Bronchial epithelial cell (primary cell): ENCODE measurements around the gene NKX1-1. TPM values are rescaled to one million over a fixed set of nuclear protein-coding genes. Genes with fewer than 3 reads are reported as not detected.

Source experiments
- DNase-seq: peaks from one replicate; pipeline ENCODE4 v3.0.0-alpha.2; 2010; ENCODE audit warnings: low read depth
- FAIRE-seq: peaks from 2 replicates; lab custom pipeline; 2011; peaks lifted over from hg19 to GRCh38; lab: Jason Lieb, UNC
- H3K27me3 ChIP-seq: 2 replicates; pipeline ENCODE4 v1.5.1; 2011; ENCODE audit warnings: low read length; ENCODE audit not compliant: control insufficient read depth, insufficient read depth
- H3K36me3 ChIP-seq: 2 replicates; pipeline ENCODE4 v1.5.1; 2011; ENCODE audit warnings: low read length; ENCODE audit not compliant: control insufficient read depth, insufficient read depth
- H3K4me3 ChIP-seq: 2 replicates; pipeline ENCODE4 v1.5.1; 2011; ENCODE audit warnings: mild to moderate bottlenecking, low read depth, low read length, control low read depth
- CTCF ChIP-seq: IDR thresholded peaks from 2 replicates; pipeline ENCODE4 v1.5.1; 2011; ENCODE audit warnings: mild to moderate bottlenecking, moderate library complexity, low read length, control low read depth, inconsistent platforms; ENCODE audit not compliant: insufficient read depth, severe bottlenecking
- total RNA-seq: library from RNA; depleted of rRNA; stranded (reverse); fragments of >200 nt; gene quantifications from 2 replicates; pipeline ENCODE4 v1.2.1, GENCODE V29; 2014

The NKX1-1 gene
- total RNA-seq, 1 donor from 2014 or later: not detected

DNA sequence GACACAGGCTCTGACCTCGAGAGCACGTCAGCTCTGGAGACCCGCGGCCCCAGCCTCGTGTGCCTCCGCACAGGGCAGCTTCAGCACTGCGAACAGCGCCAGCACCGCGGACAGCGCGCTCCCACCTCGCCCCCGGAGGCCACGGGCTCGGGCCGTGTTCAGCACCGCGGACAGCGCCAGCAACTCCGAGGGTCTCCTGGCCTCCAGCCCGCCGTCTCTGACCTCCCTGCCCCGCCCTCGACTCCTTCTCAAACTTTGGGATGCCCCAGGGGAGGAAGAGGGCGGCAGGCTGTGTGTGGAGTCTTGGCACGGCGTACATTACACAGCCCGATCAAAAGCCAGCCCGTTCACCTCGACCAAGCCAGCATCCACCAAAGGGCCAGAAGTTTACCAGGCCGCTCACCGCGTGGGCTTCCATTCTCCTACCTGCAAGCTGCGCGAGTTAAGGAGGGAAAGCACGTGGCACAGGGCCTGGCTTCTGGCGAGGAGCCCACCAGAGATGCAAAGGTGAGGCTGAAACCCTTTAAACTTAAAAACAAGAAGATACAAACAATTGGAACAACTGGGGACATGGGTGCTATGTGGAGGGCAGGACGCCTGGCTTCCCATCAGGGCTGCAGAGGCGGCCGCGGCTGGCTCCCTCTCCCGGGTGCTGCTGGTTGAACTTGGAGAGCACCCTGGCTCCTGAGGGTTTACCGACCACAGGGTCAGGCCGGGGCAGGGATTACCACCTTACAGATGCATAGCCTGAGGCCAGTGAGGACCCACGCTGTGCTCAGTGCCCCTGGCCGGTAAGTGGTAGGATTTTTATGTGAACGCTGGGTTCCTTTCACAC is 4.5 kb upstream of the NKX1-1 start:
- Histone ChIP-seq H3K4me3 (no peak overlapping the region), H3K27me3 (peaks cover 18% of the 10 kb centered on the region), H3K36me3 (no peaks in the 10 kb centered on the region)
- no peak for FAIRE-seq
- DNase-seq: no peak
- TF ChIP-seq CTCF: no peak

DNA sequence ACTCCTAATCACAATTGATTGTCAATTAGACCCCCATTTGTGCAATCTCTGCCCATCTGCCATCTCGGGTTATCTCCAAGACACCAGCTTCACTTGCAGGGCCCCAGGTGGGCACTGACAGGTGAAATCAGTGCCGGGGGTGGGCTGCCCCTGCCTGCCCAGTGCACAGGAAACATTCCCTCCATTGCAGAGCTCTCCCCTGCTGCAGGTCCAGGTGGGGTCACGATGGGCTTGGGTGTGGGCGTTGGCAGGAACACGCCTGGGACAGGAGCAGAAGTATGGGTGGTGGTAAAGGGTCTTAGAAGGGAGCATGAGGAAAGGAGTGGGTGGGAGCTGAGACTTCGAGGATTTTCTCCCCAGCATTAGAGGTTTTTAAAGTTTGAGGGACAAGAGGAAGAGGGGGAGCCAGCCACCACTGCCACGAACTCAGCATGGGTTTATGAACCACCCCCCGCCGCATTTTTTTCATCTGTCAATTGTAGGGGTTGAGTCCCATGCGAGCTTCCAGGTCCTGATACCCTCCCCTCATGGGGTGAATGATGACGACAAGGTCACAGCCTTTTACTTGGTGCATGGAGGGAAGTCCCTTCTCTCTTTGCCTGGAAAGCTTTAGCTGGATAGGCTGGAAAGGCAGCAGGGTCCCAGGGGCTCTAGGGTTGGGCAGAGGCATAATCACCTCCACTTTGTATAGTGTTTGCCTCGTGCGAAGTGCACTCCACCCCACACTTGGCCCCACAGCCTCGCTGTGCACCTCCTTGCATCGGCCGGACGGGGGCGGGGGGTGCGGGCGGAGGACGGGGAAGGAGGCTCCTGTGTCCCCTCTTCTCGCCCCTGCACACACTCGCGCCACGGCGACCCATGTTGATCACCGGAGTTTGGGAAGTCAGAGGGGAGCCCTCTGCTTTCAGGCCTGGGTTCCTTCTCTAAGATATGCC is 3.5 kb upstream of the NKX1-1 start:
- peaks cover 24% of the 10 kb centered on the region for H3K27me3 ChIP-seq
- no peak for FAIRE-seq
- no peak overlapping the region for H3K4me3 ChIP-seq
- no peak for TF ChIP-seq CTCF
- no peak for DNase-seq
- H3K36me3 ChIP-seq: no peaks in the 10 kb centered on the region

DNA sequence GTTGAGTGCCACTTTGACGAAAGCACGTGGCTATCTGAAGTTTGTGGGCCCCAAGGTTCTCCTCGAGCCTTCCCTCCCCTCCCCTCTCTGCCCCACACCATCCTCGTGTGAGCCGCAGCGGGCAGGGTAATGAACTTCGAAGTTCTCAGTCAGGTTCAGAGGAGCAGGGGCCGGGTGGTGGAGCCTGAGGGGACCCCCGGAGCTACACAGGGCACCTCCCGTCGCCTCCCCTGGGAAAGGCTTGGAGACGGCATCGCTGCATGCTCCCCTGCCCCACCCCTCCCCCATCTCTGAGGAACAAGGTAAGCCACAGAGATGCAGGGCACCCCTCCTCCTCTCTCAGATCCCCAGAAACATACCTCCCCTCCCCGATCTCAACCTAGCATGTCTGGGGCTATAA is 2.8 kb upstream of the NKX1-1 start:
- FAIRE-seq (no peak), DNase-seq (no peak)
- H3K4me3 ChIP-seq: no peak overlapping the region
- H3K27me3 ChIP-seq: peaks cover 29% of the 10 kb centered on the region
- no peak for TF ChIP-seq CTCF
- H3K36me3 ChIP-seq: no peaks in the 10 kb centered on the region

GRCh38 chr4:1408418-1408817 is 2.2 kb upstream of the NKX1-1 start:
- DNase-seq (no peak), FAIRE-seq (no peak)
- Histone ChIP-seq H3K27me3 (peaks cover 29% of the 10 kb centered on the region), H3K36me3 (no peaks in the 10 kb centered on the region), H3K4me3 (no peak overlapping the region)
- no peak for TF ChIP-seq CTCF

DNA sequence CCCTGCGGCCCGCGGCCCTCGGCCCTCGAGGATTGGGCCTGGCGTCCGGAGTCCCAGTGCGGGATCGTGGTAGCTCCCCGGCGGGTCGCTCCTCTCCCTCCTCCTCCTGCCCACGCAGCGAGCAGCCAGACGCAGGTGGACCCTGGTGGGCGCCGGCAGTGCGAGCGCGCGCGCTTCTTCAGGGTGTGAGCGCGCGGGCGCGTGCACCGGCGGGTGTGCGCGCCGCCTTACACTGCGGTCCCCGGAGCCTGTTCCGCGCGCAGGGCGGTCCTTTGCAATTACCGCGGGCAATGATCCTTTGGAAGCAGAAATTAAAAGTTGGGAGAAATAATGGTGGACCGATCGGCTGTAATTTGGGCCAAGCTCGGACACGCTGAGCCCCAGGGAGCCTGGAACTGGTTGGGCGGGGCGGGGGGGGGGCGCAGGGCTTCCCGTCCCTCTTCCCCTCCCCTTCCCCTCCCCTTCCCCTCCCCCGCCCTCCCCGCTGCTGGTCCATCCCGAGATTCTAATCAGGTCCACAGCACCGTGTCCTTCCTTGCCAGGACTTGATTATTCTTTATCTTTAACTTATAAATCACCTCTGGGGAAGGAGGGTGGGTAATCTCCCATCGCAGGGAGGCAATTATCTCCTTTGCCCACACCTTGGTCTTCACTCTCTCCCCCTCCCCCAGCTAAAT is 1.6 kb upstream of the NKX1-1 start:
- H3K27me3 ChIP-seq: peaks cover 29% of the 10 kb centered on the region
- no peak for TF ChIP-seq CTCF
- DNase-seq (no peak), FAIRE-seq (no peak)
- H3K36me3 ChIP-seq: no peaks in the 10 kb centered on the region
- H3K4me3 ChIP-seq: no peak overlapping the region
